Muscle layer of colon (tissue), 2 donors: ENCODE results near the gene KCNMA1.

Experiments used
- H3K27ac ChIP-seq: one replicate; pipeline ENCODE4 v1.7.0; 2013; ENCODE audit warnings: low read depth, mild to moderate bottlenecking, low read length, moderate library complexity
- H3K27me3 ChIP-seq, 2 donors: one replicate each; pipeline ENCODE4 v1.7.0; 2013; ENCODE audit warnings: low read length in 2 of 2, mild to moderate bottlenecking in 2 of 2; ENCODE audit not compliant: insufficient read depth in 2 of 2, control insufficient read depth in 1 of 2
- H3K36me3 ChIP-seq: one replicate; pipeline ENCODE4 v1.7.0; 2013; ENCODE audit warnings: mild to moderate bottlenecking, low read length; ENCODE audit not compliant: insufficient read depth
- H3K4me1 ChIP-seq: one replicate; pipeline ENCODE4 v1.7.0; 2013; ENCODE audit warnings: mild to moderate bottlenecking, low read length; ENCODE audit not compliant: insufficient read depth
- H3K4me3 ChIP-seq, 2 donors: one replicate each; pipeline ENCODE4 v1.7.0; 2013; ENCODE audit warnings: low read length in 2 of 2, low read depth in 1 of 2, mild to moderate bottlenecking in 1 of 2, moderate library complexity in 1 of 2
- H3K9ac ChIP-seq: one replicate; pipeline ENCODE4 v1.7.0; 2013; ENCODE audit warnings: low read length
- H3K9me3 ChIP-seq: one replicate; pipeline ENCODE4 v1.7.0; 2013; ENCODE audit warnings: mild to moderate bottlenecking, low read length
- donor health status: abdominal sarcoma.
- donor health status: Adenocarcinoma of cecum.

Gene KCNMA1

GRCh38 chr10:77180104-77180503, 457.5 kb downstream of the KCNMA1 start:
- Histone ChIP-seq H3K36me3 (no peaks in the 10 kb centered on the region), H3K9me3 (no peaks in the 10 kb centered on the region), H3K27ac (peak overlapping the region; percentile 41), H3K4me1 (peaks cover 41% of the 10 kb centered on the region), H3K4me3 (no peak overlapping the region), H3K27me3 (no peaks in the 10 kb centered on the region), H3K9ac (no peak overlapping the region)

GRCh38 chr10:77179015-77179695, 458.5 kb downstream of the KCNMA1 start:
- no peak overlapping the region for H3K9ac ChIP-seq
- H3K4me3 ChIP-seq = no peak overlapping the region
- no peaks in the 10 kb centered on the region for H3K27me3 ChIP-seq
- H3K27ac ChIP-seq = peak overlapping the region; percentile 41
- peaks cover 51% of the 10 kb centered on the region for H3K4me1 ChIP-seq
- no peaks in the 10 kb centered on the region for H3K9me3 ChIP-seq
- H3K36me3 ChIP-seq = no peaks in the 10 kb centered on the region

- Histone ChIP-seq H3K9me3 (no peaks in the 10 kb centered on the region), H3K27me3 (no peaks in the 10 kb centered on the region), H3K36me3 (no peaks in the 10 kb centered on the region), H3K27ac (no peak overlapping the region), H3K4me1 (peaks cover 55% of the 10 kb centered on the region), H3K9ac (no peak overlapping the region), H3K4me3 (no peak overlapping the region)
Observed at GRCh38 chr10:77177589-77177988, 460.0 kb downstream of the KCNMA1 start.

- Histone ChIP-seq H3K4me1 (peaks cover 54% of the 10 kb centered on the region), H3K36me3 (no peaks in the 10 kb centered on the region), H3K27ac (no peak overlapping the region)
Observed at GRCh38 chr10:77177161-77177560, 460.4 kb downstream of the KCNMA1 start.

GRCh38 chr10:77176232-77176631, 461.4 kb downstream of the KCNMA1 start:
- Histone ChIP-seq H3K27me3 (no peaks in the 10 kb centered on the region), H3K4me3 (no peak overlapping the region), H3K4me1 (peaks cover 60% of the 10 kb centered on the region), H3K9ac (no peak overlapping the region), H3K9me3 (no peaks in the 10 kb centered on the region), H3K27ac (peak overlapping the region; percentile 38), H3K36me3 (peaks cover 4% of the 10 kb centered on the region)

More at GRCh38 chr10:77177161-77177560, 460.4 kb downstream of the KCNMA1 start:
- H3K4me3 ChIP-seq = no peak overlapping the region
- H3K9ac ChIP-seq = no peak overlapping the region
- H3K27me3 ChIP-seq = no peaks in the 10 kb centered on the region
- H3K9me3 ChIP-seq = no peaks in the 10 kb centered on the region

GRCh38 chr10:77175631-77176222, 461.9 kb downstream of the KCNMA1 start:
- peak overlapping the region; percentile 38 for H3K27ac ChIP-seq
- peaks cover 4% of the 10 kb centered on the region for H3K36me3 ChIP-seq
- no peak overlapping the region for H3K9ac ChIP-seq
- peaks cover 60% of the 10 kb centered on the region for H3K4me1 ChIP-seq
- no peak overlapping the region for H3K4me3 ChIP-seq
- no peaks in the 10 kb centered on the region for H3K9me3 ChIP-seq
- H3K27me3 ChIP-seq = no peaks in the 10 kb centered on the region

GRCh38 chr10:77173615-77174461, 463.8 kb downstream of the KCNMA1 start:
- Histone ChIP-seq H3K9ac (no peak overlapping the region), H3K9me3 (no peaks in the 10 kb centered on the region), H3K4me1 (peaks cover 48% of the 10 kb centered on the region), H3K27me3 (no peaks in the 10 kb centered on the region), H3K36me3 (peaks cover 4% of the 10 kb centered on the region), H3K4me3 (no peak overlapping the region), H3K27ac (peak overlapping the region; percentile 74)

- Histone ChIP-seq H3K9ac (no peak overlapping the region), H3K36me3 (peaks cover 4% of the 10 kb centered on the region), H3K4me1 (peaks cover 43% of the 10 kb centered on the region), H3K4me3 (no peak overlapping the region), H3K27ac (no peak overlapping the region), H3K9me3 (no peaks in the 10 kb centered on the region), H3K27me3 (no peaks in the 10 kb centered on the region)
Observed at GRCh38 chr10:77172086-77172485, 465.5 kb downstream of the KCNMA1 start.

GRCh38 chr10:77168861-77169260, 468.7 kb downstream of the KCNMA1 start:
- Histone ChIP-seq H3K4me3 (no peak overlapping the region), H3K4me1 (peaks cover 21% of the 10 kb centered on the region), H3K36me3 (peaks cover 4% of the 10 kb centered on the region), H3K9me3 (no peaks in the 10 kb centered on the region), H3K9ac (no peak overlapping the region), H3K27me3 (no peaks in the 10 kb centered on the region), H3K27ac (no peak overlapping the region)

GRCh38 chr10:77168161-77168560, 469.4 kb downstream of the KCNMA1 start:
- Histone ChIP-seq H3K27ac (no peak overlapping the region), H3K27me3 (no peaks in the 10 kb centered on the region), H3K9ac (no peak overlapping the region), H3K9me3 (no peaks in the 10 kb centered on the region), H3K36me3 (peaks cover 4% of the 10 kb centered on the region), H3K4me3 (no peak overlapping the region), H3K4me1 (peaks cover 22% of the 10 kb centered on the region)

GRCh38 chr10:77165445-77166208, 472.0 kb downstream of the KCNMA1 start:
- no peaks in the 10 kb centered on the region for H3K36me3 ChIP-seq
- peak overlapping the region; percentile 1 for H3K27ac ChIP-seq
- H3K9me3 ChIP-seq = no peaks in the 10 kb centered on the region
- H3K27me3 ChIP-seq = no peaks in the 10 kb centered on the region
- H3K9ac ChIP-seq = no peak overlapping the region
- H3K4me3 ChIP-seq = no peak overlapping the region
- peaks cover 11% of the 10 kb centered on the region for H3K4me1 ChIP-seq
